K562 (cell line): ENCODE measurements around the gene FSD1L.

Experiments used
- EP300 ChIP-seq: IDR thresholded peaks from 2 replicates; pipeline ENCODE4 v1.6.1; 2012; ENCODE audit warnings: low read length, improper control_type of control experiment
- FOS ChIP-seq: IDR thresholded peaks from 3 replicates; pipeline ENCODE4 v1.6.1; 2011; ENCODE audit not compliant: insufficient read length; ENCODE audit errors: extremely low read depth
- HDAC6 ChIP-seq: IDR thresholded peaks from 2 replicates; pipeline ENCODE4 v1.6.1; 2012; ENCODE audit warnings: low read depth, mild to moderate bottlenecking, control low read depth, inconsistent platforms, low read length, moderate library complexity
- LARP7 ChIP-seq: fragments of 450-650 bp; IDR thresholded peaks from 2 replicates; pipeline ENCODE4 v1.6.1; 2016
- PHF8 ChIP-seq: fragments of 200-600 bp; sonication (generic); IDR thresholded peaks from 2 replicates; pipeline ENCODE4 v1.6.1; 2012; ENCODE audit warnings: mixed run types, mild to moderate bottlenecking, inconsistent platforms, low read length, moderate library complexity, borderline replicate concordance
- POLR2AphosphoS5 ChIP-seq: IDR thresholded peaks from 2 replicates; pipeline ENCODE4 v1.6.1; 2011; ENCODE audit warnings: mild to moderate bottlenecking, low read depth, low read length, moderate library complexity; ENCODE audit not compliant: control insufficient read depth, insufficient read depth
- RAD21 ChIP-seq, 2 experiments: fragments of 250-450 bp in 1 of 2; fragments of 450-650 bp in 1 of 2; sonication (Bioruptor Pico) in 1 of 2; formaldehyde crosslinking in 1 of 2; IDR thresholded peaks in 1 of 2; conservative IDR thresholded peaks in 1 of 2; 2 replicates each; pipeline versions ENCODE4 v1.4.0 to v1.8.0; 2020 to 2022; ENCODE audit warnings: mild to moderate bottlenecking in 2 of 2, moderate library complexity in 1 of 2
- STAG1 ChIP-seq: sonication (generic); formaldehyde crosslinking; IDR thresholded peaks from 2 replicates; pipeline ENCODE4 v1.5.0; 2020; ENCODE audit warnings: missing genetic modification reagents, borderline replicate concordance
- TF ChIP-seq, protein P1 (sequence below): fragments of 450-650 bp; formaldehyde crosslinking; IDR thresholded peaks from 2 replicates; pipeline ENCODE4 v1.4.0; 2020; ENCODE audit warnings: mild to moderate bottlenecking, mixed read lengths
- TF ChIP-seq, protein P2 (sequence below): fragments of 250-450 bp; sonication (Bioruptor Pico); IDR thresholded peaks from 2 replicates; pipeline ENCODE4 v1.5.1; 2021; ENCODE audit warnings: mild to moderate bottlenecking
- TF ChIP-seq, protein P3 (sequence below): fragments of 450-650 bp; IDR thresholded peaks from one replicate; pipeline ENCODE4 v1.6.1; 2018; ENCODE audit warnings: mild to moderate bottlenecking, moderate library complexity; ENCODE audit not compliant: partially characterized antibody
- TF ChIP-seq, protein P4 (sequence below), 3 experiments: IDR thresholded peaks in 2 of 3; conservative IDR thresholded peaks in 1 of 3; 2 replicates each; pipeline ENCODE4 v1.5.1; 2011 to 2012; ENCODE audit warnings: low read length in 3 of 3, mild to moderate bottlenecking in 3 of 3, control low read depth in 2 of 3, improper control_type of control experiment in 1 of 3, inconsistent platforms in 1 of 3, low read depth in 1 of 3, mixed read lengths in 1 of 3, moderate library complexity in 1 of 3; ENCODE audit not compliant: insufficient read depth in 2 of 3
- TF ChIP-seq, protein P5 (sequence below): sonication (generic); formaldehyde crosslinking; IDR thresholded peaks from 2 replicates; pipeline ENCODE4 v1.5.0; 2020; ENCODE audit warnings: missing genetic modification reagents

DNA sequence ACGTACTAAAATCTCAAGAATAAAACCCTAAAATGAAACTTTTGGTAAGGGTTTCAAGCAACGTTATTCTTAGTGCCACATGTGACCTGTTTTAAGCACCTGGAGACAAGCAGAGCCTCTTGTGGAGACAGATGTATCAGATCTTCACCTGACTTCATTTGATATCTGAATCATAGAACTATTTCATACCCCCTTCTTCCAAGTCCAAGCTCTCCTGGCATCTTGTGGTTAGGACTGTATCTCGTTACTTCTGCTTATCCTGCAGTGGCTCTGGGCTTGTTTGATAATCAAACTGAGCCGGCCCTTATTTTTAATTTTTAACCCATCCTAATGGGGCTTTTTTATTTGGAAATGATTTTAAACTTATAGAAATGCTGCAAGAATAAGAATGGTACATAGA is 11.1 kb upstream of the FSD1L start:
- TF ChIP-seq LARP7 (no peak), RAD21 (CRISPR knock-in tag; conservative IDR thresholded peaks at IDR 0.05 in 1 of 2, IDR thresholded peaks at IDR 0.05 in 1 of 2) (no peak), HDAC6 (no peak), STAG1 (CRISPR knock-in tag) (no peak), FOS (no peak), PHF8 (no peak), EP300 (no peak), POLR2AphosphoS5 (no peak)
- TF ChIP-seq, protein P1, sequence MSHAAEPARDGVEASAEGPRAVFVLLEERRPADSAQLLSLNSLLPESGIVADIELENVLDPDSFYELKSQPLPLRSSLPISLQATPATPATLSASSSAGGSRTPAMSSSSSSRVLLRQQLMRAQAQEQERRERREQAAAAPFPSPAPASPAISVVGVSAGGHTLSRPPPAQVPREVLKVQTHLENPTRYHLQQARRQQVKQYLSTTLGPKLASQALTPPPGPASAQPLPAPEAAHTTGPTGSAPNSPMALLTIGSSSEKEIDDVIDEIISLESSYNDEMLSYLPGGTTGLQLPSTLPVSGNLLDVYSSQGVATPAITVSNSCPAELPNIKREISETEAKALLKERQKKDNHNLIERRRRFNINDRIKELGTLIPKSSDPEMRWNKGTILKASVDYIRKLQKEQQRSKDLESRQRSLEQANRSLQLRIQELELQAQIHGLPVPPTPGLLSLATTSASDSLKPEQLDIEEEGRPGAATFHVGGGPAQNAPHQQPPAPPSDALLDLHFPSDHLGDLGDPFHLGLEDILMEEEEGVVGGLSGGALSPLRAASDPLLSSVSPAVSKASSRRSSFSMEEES, result no peak
- TF ChIP-seq, protein P2, sequence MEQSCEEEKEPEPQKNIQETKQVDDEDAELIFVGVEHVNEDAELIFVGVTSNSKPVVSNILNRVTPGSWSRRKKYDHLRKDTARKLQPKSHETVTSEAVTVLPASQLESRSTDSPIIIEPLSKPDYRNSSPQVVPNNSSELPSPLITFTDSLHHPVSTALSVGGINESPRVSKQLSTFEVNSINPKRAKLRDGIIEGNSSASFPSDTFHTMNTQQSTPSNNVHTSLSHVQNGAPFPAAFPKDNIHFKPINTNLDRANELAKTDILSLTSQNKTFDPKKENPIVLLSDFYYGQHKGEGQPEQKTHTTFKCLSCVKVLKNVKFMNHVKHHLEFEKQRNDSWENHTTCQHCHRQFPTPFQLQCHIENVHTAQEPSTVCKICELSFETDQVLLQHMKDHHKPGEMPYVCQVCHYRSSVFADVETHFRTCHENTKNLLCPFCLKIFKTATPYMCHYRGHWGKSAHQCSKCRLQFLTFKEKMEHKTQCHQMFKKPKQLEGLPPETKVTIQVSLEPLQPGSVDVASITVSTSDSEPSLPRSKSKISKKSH (CRISPR knock-in tag), result no peak
- TF ChIP-seq, protein P3, sequence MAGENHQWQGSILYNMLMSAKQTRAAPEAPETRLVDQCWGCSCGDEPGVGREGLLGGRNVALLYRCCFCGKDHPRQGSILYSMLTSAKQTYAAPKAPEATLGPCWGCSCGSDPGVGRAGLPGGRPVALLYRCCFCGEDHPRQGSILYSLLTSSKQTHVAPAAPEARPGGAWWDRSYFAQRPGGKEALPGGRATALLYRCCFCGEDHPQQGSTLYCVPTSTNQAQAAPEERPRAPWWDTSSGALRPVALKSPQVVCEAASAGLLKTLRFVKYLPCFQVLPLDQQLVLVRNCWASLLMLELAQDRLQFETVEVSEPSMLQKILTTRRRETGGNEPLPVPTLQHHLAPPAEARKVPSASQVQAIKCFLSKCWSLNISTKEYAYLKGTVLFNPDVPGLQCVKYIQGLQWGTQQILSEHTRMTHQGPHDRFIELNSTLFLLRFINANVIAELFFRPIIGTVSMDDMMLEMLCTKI, result no peak
- TF ChIP-seq, protein P4, sequence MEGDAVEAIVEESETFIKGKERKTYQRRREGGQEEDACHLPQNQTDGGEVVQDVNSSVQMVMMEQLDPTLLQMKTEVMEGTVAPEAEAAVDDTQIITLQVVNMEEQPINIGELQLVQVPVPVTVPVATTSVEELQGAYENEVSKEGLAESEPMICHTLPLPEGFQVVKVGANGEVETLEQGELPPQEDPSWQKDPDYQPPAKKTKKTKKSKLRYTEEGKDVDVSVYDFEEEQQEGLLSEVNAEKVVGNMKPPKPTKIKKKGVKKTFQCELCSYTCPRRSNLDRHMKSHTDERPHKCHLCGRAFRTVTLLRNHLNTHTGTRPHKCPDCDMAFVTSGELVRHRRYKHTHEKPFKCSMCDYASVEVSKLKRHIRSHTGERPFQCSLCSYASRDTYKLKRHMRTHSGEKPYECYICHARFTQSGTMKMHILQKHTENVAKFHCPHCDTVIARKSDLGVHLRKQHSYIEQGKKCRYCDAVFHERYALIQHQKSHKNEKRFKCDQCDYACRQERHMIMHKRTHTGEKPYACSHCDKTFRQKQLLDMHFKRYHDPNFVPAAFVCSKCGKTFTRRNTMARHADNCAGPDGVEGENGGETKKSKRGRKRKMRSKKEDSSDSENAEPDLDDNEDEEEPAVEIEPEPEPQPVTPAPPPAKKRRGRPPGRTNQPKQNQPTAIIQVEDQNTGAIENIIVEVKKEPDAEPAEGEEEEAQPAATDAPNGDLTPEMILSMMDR (IDR thresholded peaks at IDR 0.05 in 2 of 3, conservative IDR thresholded peaks at IDR 0.05 in 1 of 3; ENCODE audit: insufficient read depth in 2 of 3, low read depth in 1 of 3, low read length in 3 of 3), result no peak
- TF ChIP-seq, protein P5, sequence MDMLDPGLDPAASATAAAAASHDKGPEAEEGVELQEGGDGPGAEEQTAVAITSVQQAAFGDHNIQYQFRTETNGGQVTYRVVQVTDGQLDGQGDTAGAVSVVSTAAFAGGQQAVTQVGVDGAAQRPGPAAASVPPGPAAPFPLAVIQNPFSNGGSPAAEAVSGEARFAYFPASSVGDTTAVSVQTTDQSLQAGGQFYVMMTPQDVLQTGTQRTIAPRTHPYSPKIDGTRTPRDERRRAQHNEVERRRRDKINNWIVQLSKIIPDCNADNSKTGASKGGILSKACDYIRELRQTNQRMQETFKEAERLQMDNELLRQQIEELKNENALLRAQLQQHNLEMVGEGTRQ, result no peak
